Keratinocyte (primary cell): ENCODE data around the gene CRYL1. TPM values are rescaled to one million over a fixed set of nuclear protein-coding genes. Genes with fewer than 3 reads are reported as not detected.

ENCODE experiments used
- DNase-seq: peaks from one replicate; pipeline ENCODE4 v3.0.0-alpha.2; 2011; ENCODE audit warnings: low read depth, missing footprints, low spot score
- FAIRE-seq: peaks from 2 replicates; lab custom pipeline; 2011; peaks lifted over from hg19 to GRCh38; lab: Jason Lieb, UNC
- H2AFZ ChIP-seq: 2 replicates; pipeline ENCODE4 v1.6.0; 2012; ENCODE audit warnings: low read length, control low read depth, inconsistent platforms; ENCODE audit not compliant: control insufficient read depth
- H3K27ac ChIP-seq: 2 replicates; pipeline ENCODE4 v1.5.1; 2011; ENCODE audit warnings: low read length; ENCODE audit not compliant: control insufficient read depth, insufficient read depth
- H3K27me3 ChIP-seq: 3 replicates; pipeline ENCODE4 v1.6.0; 2011; ENCODE audit warnings: low read length; ENCODE audit not compliant: control insufficient read depth, insufficient read depth; ENCODE audit errors: extremely low read depth
- H3K36me3 ChIP-seq, 2 experiments: 2 replicates in 1 of 2; 3 replicates in 1 of 2; pipeline ENCODE4 v1.5.1; 2011; ENCODE audit warnings: low read length in 2 of 2, mild to moderate bottlenecking in 1 of 2; ENCODE audit not compliant: control insufficient read depth in 2 of 2, insufficient read depth in 2 of 2; ENCODE audit errors: extremely low read depth in 1 of 2
- H3K4me1 ChIP-seq: 3 replicates; pipeline ENCODE4 v1.5.1; 2011; ENCODE audit warnings: low read length; ENCODE audit not compliant: control insufficient read depth, insufficient read depth; ENCODE audit errors: extremely low read depth
- H3K4me2 ChIP-seq: 3 replicates; pipeline ENCODE4 v1.6.0; 2011; ENCODE audit warnings: low read depth, low read length; ENCODE audit not compliant: control insufficient read depth, insufficient read depth; ENCODE audit errors: extremely low read depth
- H3K4me3 ChIP-seq, 3 experiments: fragments of 200-600 bp in 1 of 3; sonication (generic) in 1 of 3; 2 replicates in 2 of 3; 3 replicates in 1 of 3; pipeline ENCODE4 v1.5.1; 2011 to 2016; ENCODE audit warnings: low read length in 3 of 3, mild to moderate bottlenecking in 3 of 3, control low read depth in 2 of 3, inconsistent platforms in 1 of 3, low read depth in 1 of 3, mixed read lengths in 1 of 3, mixed run types in 1 of 3, moderate library complexity in 1 of 3; ENCODE audit not compliant: control insufficient read depth in 2 of 3, insufficient read depth in 2 of 3; ENCODE audit errors: extremely low read depth in 1 of 3
- H3K79me2 ChIP-seq: 2 replicates; pipeline ENCODE4 v1.6.0; 2012; ENCODE audit warnings: low read length; ENCODE audit not compliant: control insufficient read depth, insufficient read depth
- H3K9ac ChIP-seq: 3 replicates; pipeline ENCODE4 v1.6.0; 2011; ENCODE audit warnings: low read length; ENCODE audit not compliant: control insufficient read depth, insufficient read depth; ENCODE audit errors: extremely low read depth
- H3K9me1 ChIP-seq: 3 replicates; pipeline ENCODE4 v1.6.0; 2011; ENCODE audit warnings: low read length; ENCODE audit not compliant: control insufficient read depth, insufficient read depth; ENCODE audit errors: extremely low read depth
- H3K9me3 ChIP-seq: 2 replicates; pipeline ENCODE4 v1.5.1; 2012; ENCODE audit warnings: low read depth, low read length; ENCODE audit not compliant: control insufficient read depth
- H4K20me1 ChIP-seq: 3 replicates; pipeline ENCODE4 v1.6.0; 2011; ENCODE audit warnings: low read length; ENCODE audit not compliant: control insufficient read depth, insufficient read depth; ENCODE audit errors: extremely low read depth
- EZH2 ChIP-seq: IDR thresholded peaks from one replicate; pipeline ENCODE4 v1.6.1; 2012; ENCODE audit warnings: inconsistent platforms, mild to moderate bottlenecking, low read length, moderate library complexity
- dilution Hi-C: fragments of 300-500 bp; cut with MboI; formaldehyde crosslinking; loops from one replicate; pipeline ENCODE4 v1.7.0; 2020; ENCODE audit warnings: low sequenced_read_pairs; ENCODE audit not compliant: extremely low pct_ligation_motif_present
- polyA plus RNA-seq, 5 experiments: library from polyadenylated mRNA; depleted of rRNA in 3 of 5; stranded (reverse) in 3 of 5; stranded (forward) in 1 of 5; unstranded in 1 of 5; fragments of >200 nt; gene quantifications; 1 replicate in 1 of 5; 2 replicates in 3 of 5; 3 replicates in 1 of 5; pipeline versions ENCODE4 v1.2.1 to v1.2.3, GENCODE V29; 2011 to 2012; ENCODE audit warnings: missing spikeins in 2 of 5, low read depth in 1 of 5, low replicate concordance in 1 of 5
- TF ChIP-seq, protein P1 (sequence below), 3 experiments: IDR thresholded peaks in 1 of 3; conservative IDR thresholded peaks in 1 of 3; optimal IDR thresholded peaks in 1 of 3; 2 replicates in 2 of 3; 3 replicates in 1 of 3; pipeline versions ENCODE3 to v1.5.1; 2011; ENCODE audit warnings: low read length in 3 of 3, mild to moderate bottlenecking in 3 of 3, moderate library complexity in 2 of 3, control low read depth in 1 of 3, inconsistent platforms in 1 of 3; ENCODE audit not compliant: insufficient read depth in 2 of 3; ENCODE audit errors: extremely low read depth in 1 of 3

The CRYL1 gene
- polyA plus RNA-seq, 1 donor (not counting 4 experiments of a cell fraction or from before 2014, with no cell fraction given), result 27.2 TPM

- FAIRE-seq (no peak), DNase-seq (no peak)
- TF ChIP-seq, protein P1, sequence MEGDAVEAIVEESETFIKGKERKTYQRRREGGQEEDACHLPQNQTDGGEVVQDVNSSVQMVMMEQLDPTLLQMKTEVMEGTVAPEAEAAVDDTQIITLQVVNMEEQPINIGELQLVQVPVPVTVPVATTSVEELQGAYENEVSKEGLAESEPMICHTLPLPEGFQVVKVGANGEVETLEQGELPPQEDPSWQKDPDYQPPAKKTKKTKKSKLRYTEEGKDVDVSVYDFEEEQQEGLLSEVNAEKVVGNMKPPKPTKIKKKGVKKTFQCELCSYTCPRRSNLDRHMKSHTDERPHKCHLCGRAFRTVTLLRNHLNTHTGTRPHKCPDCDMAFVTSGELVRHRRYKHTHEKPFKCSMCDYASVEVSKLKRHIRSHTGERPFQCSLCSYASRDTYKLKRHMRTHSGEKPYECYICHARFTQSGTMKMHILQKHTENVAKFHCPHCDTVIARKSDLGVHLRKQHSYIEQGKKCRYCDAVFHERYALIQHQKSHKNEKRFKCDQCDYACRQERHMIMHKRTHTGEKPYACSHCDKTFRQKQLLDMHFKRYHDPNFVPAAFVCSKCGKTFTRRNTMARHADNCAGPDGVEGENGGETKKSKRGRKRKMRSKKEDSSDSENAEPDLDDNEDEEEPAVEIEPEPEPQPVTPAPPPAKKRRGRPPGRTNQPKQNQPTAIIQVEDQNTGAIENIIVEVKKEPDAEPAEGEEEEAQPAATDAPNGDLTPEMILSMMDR (optimal IDR thresholded peaks at IDR 0.05 in 1 of 3, IDR thresholded peaks at IDR 0.05 in 1 of 3, conservative IDR thresholded peaks at IDR 0.05 in 1 of 3; ENCODE audit: extremely low read depth in 1 of 3, insufficient read depth in 2 of 3, low read length in 3 of 3), result no peak
- no peak for TF ChIP-seq EZH2
- H4K20me1 ChIP-seq, result no peaks in the 10 kb centered on the region
- dilution Hi-C loops, result no loop called here
- no peaks in the 10 kb centered on the region for H3K36me3 ChIP-seq
- no peaks in the 10 kb centered on the region for H3K9me1 ChIP-seq
- peaks cover 31% of the 10 kb centered on the region for H3K4me1 ChIP-seq
- H3K4me2 ChIP-seq, result no peak overlapping the region
- H2AFZ ChIP-seq, result no peak overlapping the region
- H3K4me3 ChIP-seq, result no peak overlapping the region
- H3K27me3 ChIP-seq, result no peaks in the 10 kb centered on the region
- no peak overlapping the region for H3K27ac ChIP-seq
- H3K79me2 ChIP-seq, result no peaks in the 10 kb centered on the region
- H3K9me3 ChIP-seq, result no peaks in the 10 kb centered on the region
- H3K9ac ChIP-seq, result no peak overlapping the region
Measured at GRCh38 chr13:20373861-20374260, 151.8 kb downstream of the CRYL1 start.

DNA sequence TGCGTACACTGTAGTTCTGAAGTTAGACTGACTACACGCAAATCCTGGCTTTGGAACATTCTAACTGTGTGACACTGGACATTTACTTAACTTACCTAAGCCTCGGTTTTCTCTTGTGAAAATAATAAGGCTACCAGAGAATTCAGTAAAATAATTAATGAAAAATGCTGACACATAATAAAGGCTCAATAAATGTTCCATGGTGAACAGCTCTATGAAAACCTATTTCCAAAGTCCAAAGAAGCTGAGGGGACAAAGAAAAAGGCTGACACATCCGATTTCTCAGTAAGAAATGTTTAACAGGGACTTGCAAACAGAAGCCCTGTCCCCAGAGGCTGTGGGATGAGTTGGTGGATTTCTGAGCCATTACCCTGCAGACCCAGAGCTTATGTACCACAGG lies 153.8 kb downstream of the CRYL1 start:
- dilution Hi-C loops, result no loop called here
- Histone ChIP-seq H3K36me3 (no peaks in the 10 kb centered on the region), H3K9me3 (no peaks in the 10 kb centered on the region), H3K27ac (no peak overlapping the region), H3K27me3 (no peaks in the 10 kb centered on the region), H3K9ac (no peak overlapping the region), H3K4me3 (no peak overlapping the region), H3K79me2 (no peaks in the 10 kb centered on the region), H2AFZ (no peak overlapping the region), H4K20me1 (no peaks in the 10 kb centered on the region), H3K9me1 (no peaks in the 10 kb centered on the region), H3K4me1 (peaks cover 25% of the 10 kb centered on the region), H3K4me2 (no peak overlapping the region)
- TF ChIP-seq, protein P1 (optimal IDR thresholded peaks at IDR 0.05 in 1 of 3, IDR thresholded peaks at IDR 0.05 in 1 of 3, conservative IDR thresholded peaks at IDR 0.05 in 1 of 3; ENCODE audit: extremely low read depth in 1 of 3, insufficient read depth in 2 of 3, low read length in 3 of 3), result no peak
- no peak for TF ChIP-seq EZH2
- FAIRE-seq, result peak; percentile 58
- DNase-seq, result no peak
